SU-DHL-6 (cell line): Measurements from ENCODE around the gene TNS3.

Source experiments
- H2AFZ ChIP-seq: fragments of 200-600 bp; sonication (generic); 2 replicates; pipeline ENCODE4 v1.6.1; 2014; ENCODE audit warnings: low read depth, mild to moderate bottlenecking, moderate library complexity, mixed read lengths, antibody characterized with exemption, low read length; ENCODE audit not compliant: severe bottlenecking
- H3F3A ChIP-seq: fragments of 200-600 bp; shearing (Covaris generic); 2 replicates; pipeline ENCODE4 v1.6.0; 2016; ENCODE audit warnings: antibody characterized with exemption, mild to moderate bottlenecking; ENCODE audit not compliant: insufficient read depth
- H3K27ac ChIP-seq: fragments of 200-600 bp; sonication (generic); 2 replicates; pipeline ENCODE4 v1.5.1; 2016; ENCODE audit warnings: low read depth, mild to moderate bottlenecking, low read length, moderate library complexity, mixed read lengths
- H3K27me3 ChIP-seq: fragments of 200-600 bp; sonication (generic), shearing (Covaris generic); 2 replicates; pipeline ENCODE4 v1.6.0; 2014; ENCODE audit warnings: mild to moderate bottlenecking, low read length
- H3K36me3 ChIP-seq: fragments of 200-600 bp; sonication (generic); 2 replicates; pipeline ENCODE4 v1.6.1; 2014; ENCODE audit warnings: mild to moderate bottlenecking, low read length, mixed read lengths
- H3K4me2 ChIP-seq: fragments of 300-600, 200-600 bp; shearing (Covaris generic), sonication (generic); 2 replicates; pipeline ENCODE4 v1.6.0; 2014; ENCODE audit warnings: low read length, low read depth, mild to moderate bottlenecking; ENCODE audit not compliant: poor library complexity, severe bottlenecking
- H3K4me3 ChIP-seq: fragments of 200-600 bp; sonication (generic); 2 replicates; pipeline ENCODE4 v1.5.1; 2014; ENCODE audit warnings: antibody characterized with exemption, low read length, mild to moderate bottlenecking, mixed read lengths; ENCODE audit not compliant: insufficient read depth, poor library complexity, severe bottlenecking
- H3K79me2 ChIP-seq: fragments of 200-600 bp; sonication (generic); 2 replicates; pipeline ENCODE4 v1.6.1; 2014; ENCODE audit warnings: mild to moderate bottlenecking, low read length, moderate library complexity; ENCODE audit not compliant: insufficient read depth
- H3K9ac ChIP-seq: fragments of 200-600 bp; sonication (generic); 2 replicates; pipeline ENCODE4 v1.7.0; 2014; ENCODE audit warnings: mild to moderate bottlenecking, low read length
- H3K9me2 ChIP-seq: fragments of 200-600 bp; sonication (generic); replicated peaks from 2 replicates; pipeline ENCODE4 v1.6.1; 2014; ENCODE audit warnings: low read length; ENCODE audit not compliant: insufficient read depth
- H3K9me3 ChIP-seq: fragments of 200-600 bp; sonication (generic); 2 replicates; pipeline ENCODE4 v1.6.1; 2014; ENCODE audit warnings: low read length, mixed read lengths; ENCODE audit not compliant: insufficient read depth
- H4K20me1 ChIP-seq: fragments of 200-600 bp; sonication (generic); 2 replicates; pipeline ENCODE4 v1.6.1; 2014; ENCODE audit warnings: low read depth, mild to moderate bottlenecking, antibody characterized with exemption, low read length, moderate library complexity, mixed read lengths
- EZH2phosphoT487 ChIP-seq: fragments of 200-600 bp; sonication (generic), shearing (Covaris generic); conservative IDR thresholded peaks from 2 replicates; pipeline ENCODE4 v1.6.1; 2018; ENCODE audit warnings: mild to moderate bottlenecking, antibody characterized with exemption, low read length, moderate library complexity, mixed read lengths
- TF ChIP-seq, protein P1 (sequence below): fragments of 200-600 bp; sonication (generic); IDR thresholded peaks from one replicate; pipeline ENCODE4 v1.5.1; 2017; ENCODE audit warnings: antibody characterized with exemption, mild to moderate bottlenecking, low read length, moderate library complexity; ENCODE audit not compliant: insufficient read depth, poor library complexity, severe bottlenecking

TNS3 gene

GRCh38 chr7:47260270-47260669 lies 321.6 kb downstream of the TNS3 start:
- no peak overlapping the region for H3K4me3 ChIP-seq
- no peak overlapping the region for H2AFZ ChIP-seq
- no peak for TF ChIP-seq EZH2phosphoT487
- TF ChIP-seq, protein P1, sequence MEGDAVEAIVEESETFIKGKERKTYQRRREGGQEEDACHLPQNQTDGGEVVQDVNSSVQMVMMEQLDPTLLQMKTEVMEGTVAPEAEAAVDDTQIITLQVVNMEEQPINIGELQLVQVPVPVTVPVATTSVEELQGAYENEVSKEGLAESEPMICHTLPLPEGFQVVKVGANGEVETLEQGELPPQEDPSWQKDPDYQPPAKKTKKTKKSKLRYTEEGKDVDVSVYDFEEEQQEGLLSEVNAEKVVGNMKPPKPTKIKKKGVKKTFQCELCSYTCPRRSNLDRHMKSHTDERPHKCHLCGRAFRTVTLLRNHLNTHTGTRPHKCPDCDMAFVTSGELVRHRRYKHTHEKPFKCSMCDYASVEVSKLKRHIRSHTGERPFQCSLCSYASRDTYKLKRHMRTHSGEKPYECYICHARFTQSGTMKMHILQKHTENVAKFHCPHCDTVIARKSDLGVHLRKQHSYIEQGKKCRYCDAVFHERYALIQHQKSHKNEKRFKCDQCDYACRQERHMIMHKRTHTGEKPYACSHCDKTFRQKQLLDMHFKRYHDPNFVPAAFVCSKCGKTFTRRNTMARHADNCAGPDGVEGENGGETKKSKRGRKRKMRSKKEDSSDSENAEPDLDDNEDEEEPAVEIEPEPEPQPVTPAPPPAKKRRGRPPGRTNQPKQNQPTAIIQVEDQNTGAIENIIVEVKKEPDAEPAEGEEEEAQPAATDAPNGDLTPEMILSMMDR: no peak
- no peak overlapping the region for H3K27ac ChIP-seq
- no peaks in the 10 kb centered on the region for H3F3A ChIP-seq
- H4K20me1 ChIP-seq: no peaks in the 10 kb centered on the region
- no peaks in the 10 kb centered on the region for H3K9me2 ChIP-seq
- no peaks in the 10 kb centered on the region for H3K36me3 ChIP-seq
- H3K9me3 ChIP-seq: no peaks in the 10 kb centered on the region
- no peak overlapping the region for H3K9ac ChIP-seq
- no peaks in the 10 kb centered on the region for H3K79me2 ChIP-seq
- no peak overlapping the region for H3K4me2 ChIP-seq
- no peaks in the 10 kb centered on the region for H3K27me3 ChIP-seq

- Histone ChIP-seq H3F3A (no peaks in the 10 kb centered on the region), H3K4me3 (no peak overlapping the region), H3K36me3 (no peaks in the 10 kb centered on the region), H4K20me1 (no peaks in the 10 kb centered on the region), H3K9ac (no peak overlapping the region), H2AFZ (no peak overlapping the region), H3K9me3 (no peaks in the 10 kb centered on the region), H3K79me2 (no peaks in the 10 kb centered on the region), H3K27me3 (no peaks in the 10 kb centered on the region), H3K4me2 (no peak overlapping the region), H3K27ac (no peak overlapping the region), H3K9me2 (no peaks in the 10 kb centered on the region)
- TF ChIP-seq EZH2phosphoT487: no peak
- TF ChIP-seq, protein P1: no peak
These were observed 322.2 kb downstream of the TNS3 start for GRCh38 chr7:47259682-47260081.

DNA sequence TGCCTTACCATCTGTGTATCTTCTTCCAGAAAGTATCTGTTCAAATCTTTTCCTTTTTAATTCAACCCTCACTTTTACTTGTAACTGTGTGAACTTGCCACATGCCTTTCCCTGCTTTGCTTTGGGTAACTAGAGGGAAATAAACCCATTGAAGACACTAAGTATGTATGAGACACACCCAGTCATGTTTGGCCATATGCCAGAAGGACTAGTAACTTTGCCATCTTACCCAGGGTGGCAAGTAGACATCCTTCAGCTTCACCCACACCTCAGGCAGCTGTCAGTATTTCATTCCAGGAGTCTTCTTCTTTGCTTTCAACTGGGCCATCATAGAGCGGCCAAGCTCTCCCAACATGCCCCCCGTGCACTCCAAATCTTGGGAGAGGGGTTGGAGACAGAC lies 323.1 kb downstream of the TNS3 start:
- no peak overlapping the region for H3K9ac ChIP-seq
- H3K79me2 ChIP-seq: no peaks in the 10 kb centered on the region
- H3K4me3 ChIP-seq: no peak overlapping the region
- H2AFZ ChIP-seq: no peak overlapping the region
- H3K36me3 ChIP-seq: no peaks in the 10 kb centered on the region
- H3K9me2 ChIP-seq: no peaks in the 10 kb centered on the region
- no peaks in the 10 kb centered on the region for H3K27me3 ChIP-seq
- H3K9me3 ChIP-seq: no peaks in the 10 kb centered on the region
- no peak for TF ChIP-seq EZH2phosphoT487
- TF ChIP-seq, protein P1: no peak
- H3F3A ChIP-seq: no peaks in the 10 kb centered on the region
- no peak overlapping the region for H3K4me2 ChIP-seq
- no peak overlapping the region for H3K27ac ChIP-seq
- H4K20me1 ChIP-seq: no peaks in the 10 kb centered on the region

- H3K27me3 ChIP-seq: no peaks in the 10 kb centered on the region
- TF ChIP-seq, protein P1: no peak
- TF ChIP-seq EZH2phosphoT487: no peak
- H3K9ac ChIP-seq: no peak overlapping the region
These were observed 325.9 kb downstream of the TNS3 start for GRCh38 chr7:47256016-47256415.

More at GRCh38 chr7:47256016-47256415, 325.9 kb downstream of the TNS3 start:
- H3F3A ChIP-seq: no peaks in the 10 kb centered on the region
- no peaks in the 10 kb centered on the region for H3K9me2 ChIP-seq
- H2AFZ ChIP-seq: no peak overlapping the region
- no peaks in the 10 kb centered on the region for H3K9me3 ChIP-seq
- no peak overlapping the region for H3K27ac ChIP-seq
- H3K4me2 ChIP-seq: no peak overlapping the region
- no peaks in the 10 kb centered on the region for H3K79me2 ChIP-seq
- no peaks in the 10 kb centered on the region for H4K20me1 ChIP-seq
- no peak overlapping the region for H3K4me3 ChIP-seq
- 0 out of 2 replicates have a peak, but pooled peaks cover 3% of the 10 kb centered on the region for H3K36me3 ChIP-seq
